SJCRH30 (cell line): ENCODE results near the gene VDAC1. TPM values are rescaled to one million over a fixed set of nuclear protein-coding genes. Genes with fewer than 3 reads are reported as not detected.
"Not testable (repeated sequence)": the region's sequence is repeated elsewhere in the genome, so short reads cannot be mapped to it uniquely, and the experiment has no call there.

Experiments
- DNase-seq, 2 experiments: peaks; one replicate each; pipeline ENCODE4 v3.0.0-alpha.2; 2015 to 2020
- H3K27ac ChIP-seq: fragments of 250-450 bp; sonication (Bioruptor Pico); 2 replicates; pipeline ENCODE4 v1.5.1; 2020; ENCODE audit warnings: mild to moderate bottlenecking, moderate library complexity
- H3K27me3 ChIP-seq: fragments of 250-450 bp; sonication (Bioruptor Pico); 2 replicates; pipeline ENCODE4 v1.5.1; 2020; ENCODE audit warnings: mild to moderate bottlenecking, moderate library complexity
- H3K36me3 ChIP-seq: fragments of 250-450 bp; sonication (Bioruptor Pico); 2 replicates; pipeline ENCODE4 v1.5.1; 2020; ENCODE audit warnings: mild to moderate bottlenecking, moderate library complexity
- H3K4me1 ChIP-seq: fragments of 250-450 bp; sonication (Bioruptor Pico); 2 replicates; pipeline ENCODE4 v1.5.1; 2020; ENCODE audit warnings: mild to moderate bottlenecking, moderate library complexity
- H3K4me3 ChIP-seq: fragments of 250-450 bp; sonication (Bioruptor Pico); 2 replicates; pipeline ENCODE4 v1.5.1; 2020; ENCODE audit warnings: mild to moderate bottlenecking, moderate library complexity
- H3K9me3 ChIP-seq: fragments of 250-450 bp; sonication (Bioruptor Pico); replicated peaks from 2 replicates; pipeline ENCODE4 v1.5.1; 2020; ENCODE audit warnings: mild to moderate bottlenecking, moderate library complexity
- total RNA-seq: library from RNA; depleted of rRNA; stranded (reverse); fragments of >200 nt; shearing (Covaris generic); gene quantifications from 2 replicates; pipeline ENCODE4 v1.2.3, GENCODE V29; 2014

Gene VDAC1
- total RNA-seq, 1 experiment from 2014 or later: 340 TPM

GRCh38 chr5:133994297-133994989, 10.3 kb downstream of the VDAC1 start:
- Histone ChIP-seq H3K4me1 (peaks cover 56% of the 10 kb centered on the region), H3K4me3 (no peak overlapping the region), H3K9me3 (no peaks in the 10 kb centered on the region), H3K27me3 (no peaks in the 10 kb centered on the region), H3K27ac (no peak overlapping the region), H3K36me3 (peaks cover 22% of the 10 kb centered on the region)
- DNase-seq: no peak

GRCh38 chr5:133993185-133993936, 11.4 kb downstream of the VDAC1 start:
- H3K4me3 ChIP-seq: no peak overlapping the region
- H3K9me3 ChIP-seq: no peaks in the 10 kb centered on the region
- no peak for DNase-seq
- H3K4me1 ChIP-seq: peaks cover 56% of the 10 kb centered on the region
- peaks cover 33% of the 10 kb centered on the region for H3K36me3 ChIP-seq
- no peak overlapping the region for H3K27ac ChIP-seq
- H3K27me3 ChIP-seq: no peaks in the 10 kb centered on the region

- no peak overlapping the region for H3K4me3 ChIP-seq
- peaks cover 56% of the 10 kb centered on the region for H3K4me1 ChIP-seq
- H3K27me3 ChIP-seq: no peaks in the 10 kb centered on the region
- DNase-seq: no peak
- no peaks in the 10 kb centered on the region for H3K9me3 ChIP-seq
- no peak overlapping the region for H3K27ac ChIP-seq
- peaks cover 40% of the 10 kb centered on the region for H3K36me3 ChIP-seq
These were observed 12.2 kb downstream of the VDAC1 start for GRCh38 chr5:133992429-133993155.

GRCh38 chr5:133991171-133991910, 13.4 kb downstream of the VDAC1 start:
- peaks cover 47% of the 10 kb centered on the region for H3K4me1 ChIP-seq
- H3K4me3 ChIP-seq: no peak overlapping the region
- H3K9me3 ChIP-seq: no peaks in the 10 kb centered on the region
- peaks cover 52% of the 10 kb centered on the region for H3K36me3 ChIP-seq
- no peak overlapping the region for H3K27ac ChIP-seq
- peak in 1 of 2 experiments; percentile 39 for DNase-seq
- no peaks in the 10 kb centered on the region for H3K27me3 ChIP-seq

- no peak for DNase-seq
- H3K27me3 ChIP-seq: no peaks in the 10 kb centered on the region
- H3K9me3 ChIP-seq: no peaks in the 10 kb centered on the region
- H3K27ac ChIP-seq: no peak overlapping the region
- peaks cover 59% of the 10 kb centered on the region for H3K36me3 ChIP-seq
- H3K4me1 ChIP-seq: peaks cover 37% of the 10 kb centered on the region
- no peak overlapping the region for H3K4me3 ChIP-seq
These were observed 14.4 kb downstream of the VDAC1 start for GRCh38 chr5:133990396-133990795.

- DNase-seq: no peak
- Histone ChIP-seq H3K4me3 (no peak overlapping the region), H3K9me3 (no peaks in the 10 kb centered on the region), H3K27ac (no peak overlapping the region), H3K36me3 (peaks cover 89% of the 10 kb centered on the region), H3K4me1 (peaks cover 8% of the 10 kb centered on the region; the same call in 1 of the 2 replicates), H3K27me3 (no peaks in the 10 kb centered on the region)
These were observed 19.1 kb downstream of the VDAC1 start for GRCh38 chr5:133985540-133986180.

GRCh38 chr5:133983674-133984073, 21.1 kb downstream of the VDAC1 start:
- H3K27me3 ChIP-seq: no peaks in the 10 kb centered on the region
- H3K9me3 ChIP-seq: no peaks in the 10 kb centered on the region
- H3K36me3 ChIP-seq: peaks cover 84% of the 10 kb centered on the region
- no peak overlapping the region for H3K4me3 ChIP-seq
- no peak for DNase-seq
- H3K27ac ChIP-seq: no peak overlapping the region
- H3K4me1 ChIP-seq: peaks cover 11% of the 10 kb centered on the region; the same call in 1 of the 2 replicates

GRCh38 chr5:133981714-133982113, 23.1 kb downstream of the VDAC1 start:
- Histone ChIP-seq H3K36me3 (peaks cover 74% of the 10 kb centered on the region), H3K9me3 (no peaks in the 10 kb centered on the region), H3K27me3 (no peaks in the 10 kb centered on the region), H3K4me3 (no peak overlapping the region), H3K27ac (peak overlapping the region; percentile 14; the same call in 1 of the 2 replicates), H3K4me1 (peaks cover 24% of the 10 kb centered on the region)
- DNase-seq: no peak

- DNase-seq: no peak
- H3K27ac ChIP-seq: no peak overlapping the region; the same call in 1 of the 2 replicates
- H3K4me1 ChIP-seq: peaks cover 24% of the 10 kb centered on the region
- peaks cover 76% of the 10 kb centered on the region for H3K36me3 ChIP-seq
- H3K27me3 ChIP-seq: no peaks in the 10 kb centered on the region
- H3K4me3 ChIP-seq: no peak overlapping the region
- H3K9me3 ChIP-seq: no peaks in the 10 kb centered on the region
These were observed 24.1 kb downstream of the VDAC1 start for GRCh38 chr5:133980652-133981051.

- Histone ChIP-seq H3K36me3 (peaks cover 76% of the 10 kb centered on the region), H3K27me3 (no peaks in the 10 kb centered on the region), H3K9me3 (no peaks in the 10 kb centered on the region), H3K4me3 (no peak overlapping the region), H3K27ac (no peak overlapping the region), H3K4me1 (peaks cover 24% of the 10 kb centered on the region)
- no peak for DNase-seq
These were observed 25.8 kb downstream of the VDAC1 start for GRCh38 chr5:133978943-133979342.

- DNase-seq: no peak
- H3K27me3 ChIP-seq: no peaks in the 10 kb centered on the region
These were observed 26.9 kb downstream of the VDAC1 start for GRCh38 chr5:133977858-133978257.

GRCh38 chr5:133977161-133977787, 27.5 kb downstream of the VDAC1 start:
- H3K27me3 ChIP-seq: no peaks in the 10 kb centered on the region
- H3K4me1 ChIP-seq: peaks cover 24% of the 10 kb centered on the region
- H3K36me3 ChIP-seq: peaks cover 75% of the 10 kb centered on the region
- DNase-seq: peak; percentile 34 to 64
- H3K4me3 ChIP-seq: no peak overlapping the region
- peak overlapping the region; percentile 33; the same call in 1 of the 2 replicates for H3K27ac ChIP-seq
- H3K9me3 ChIP-seq: no peaks in the 10 kb centered on the region

More at GRCh38 chr5:133977858-133978257, 26.9 kb downstream of the VDAC1 start:
- no peak overlapping the region for H3K4me3 ChIP-seq
- H3K27ac ChIP-seq: peak overlapping the region; percentile 33; the same call in 1 of the 2 replicates
- H3K36me3 ChIP-seq: peaks cover 76% of the 10 kb centered on the region
- H3K4me1 ChIP-seq: peaks cover 24% of the 10 kb centered on the region
- H3K9me3 ChIP-seq: no peaks in the 10 kb centered on the region

GRCh38 chr5:133975546-133975945, 29.2 kb downstream of the VDAC1 start:
- H3K9me3 ChIP-seq, H3K27me3 ChIP-seq, DNase-seq, H3K27ac ChIP-seq, H3K4me3 ChIP-seq: not testable (repeated sequence)
- H3K36me3 ChIP-seq: peaks cover 71% of the 10 kb centered on the region
- peaks cover 17% of the 10 kb centered on the region for H3K4me1 ChIP-seq
